PC-3 (cell line): ENCODE results near the gene ALX3. TPM values are rescaled to one million over a fixed set of nuclear protein-coding genes. Genes with fewer than 3 reads are reported as not detected.

Source experiments
- ATAC-seq: fragments of 200-7000 bp; cut with Tn5 transposase; 2 replicates; pipeline ENCODE4 v1.9.1; 2020; ENCODE audit warnings: mild to moderate bottlenecking, moderate library complexity
- BruUV-seq: library from RNA; stranded (reverse); fragments of 400-500 nt; replicated peaks from 2 replicates; lab custom pipeline; 2021; lab: Mats Ljungman, UMichigan
- CTCF ChIA-PET: fragments of 300-600 bp; sonication (Branson Sonifier 250); formaldehyde crosslinking; loops from one replicate; lab custom pipeline; 2022; ENCODE audit warnings: antibody characterized with exemption; lab: Charles Lee
- POLR2A ChIA-PET: fragments of 300-600 bp; sonication (Branson Sonifier 250); formaldehyde crosslinking; loops from one replicate; lab custom pipeline; 2022; ENCODE audit warnings: antibody characterized with exemption; ENCODE audit not compliant: unreplicated experiment; lab: Charles Lee
- DNase-seq: peaks from one replicate; pipeline ENCODE4 v3.0.0-alpha.2; 2015
- H2AFZ ChIP-seq: fragments of 300-600 bp; sonication (generic); 2 replicates; pipeline ENCODE4 v1.6.0; 2016; ENCODE audit warnings: antibody characterized with exemption, low read length
- H3F3A ChIP-seq: fragments of 300-600 bp; sonication (generic); one replicate; pipeline ENCODE4 v1.6.0; 2017; ENCODE audit warnings: antibody characterized with exemption, low read length, control low read depth, mild to moderate bottlenecking; ENCODE audit not compliant: unreplicated experiment
- H3K27ac ChIP-seq: fragments of 300-600 bp; sonication (generic); 2 replicates; pipeline ENCODE4 v1.5.1; 2016; ENCODE audit warnings: mild to moderate bottlenecking, low read length
- H3K27me3 ChIP-seq: fragments of 300-600 bp; sonication (generic); 2 replicates; pipeline ENCODE4 v1.6.1; 2016; ENCODE audit warnings: low read length, mixed read lengths
- H3K36me3 ChIP-seq: fragments of 300-600 bp; sonication (generic); 2 replicates; pipeline ENCODE4 v1.6.1; 2016; ENCODE audit warnings: low read depth, mixed run types, low read length, mixed read lengths
- H3K4me1 ChIP-seq: fragments of 300-600 bp; sonication (generic); 2 replicates; pipeline ENCODE4 v1.5.1; 2016; ENCODE audit warnings: low read length; ENCODE audit not compliant: insufficient read depth
- H3K4me2 ChIP-seq: fragments of 300-600 bp; sonication (generic); 2 replicates; pipeline ENCODE4 v1.6.0; 2016; ENCODE audit warnings: low read length
- H3K4me3 ChIP-seq: fragments of 300-600 bp; sonication (generic); 2 replicates; pipeline ENCODE4 v1.5.1; 2016; ENCODE audit warnings: mild to moderate bottlenecking, low read length, mixed read lengths
- H3K79me2 ChIP-seq: fragments of 300-600 bp; sonication (generic); 2 replicates; pipeline ENCODE4 v1.6.1; 2017; ENCODE audit warnings: low read length, mixed read lengths
- H3K9ac ChIP-seq: fragments of 300-600 bp; sonication (generic); 2 replicates; pipeline ENCODE4 v1.6.0; 2016; ENCODE audit warnings: mild to moderate bottlenecking, low read length
- H3K9me2 ChIP-seq: fragments of 300-600 bp; sonication (generic); replicated peaks from 2 replicates; pipeline ENCODE4 v1.6.1; 2016; ENCODE audit warnings: mixed run types, low read length, mixed read lengths
- H3K9me3 ChIP-seq: fragments of 300-600 bp; sonication (generic); 2 replicates; pipeline ENCODE4 v1.6.1; 2016; ENCODE audit warnings: low read length, mixed read lengths
- H4K20me1 ChIP-seq: fragments of 300-600 bp; sonication (generic); 2 replicates; pipeline ENCODE4 v1.6.1; 2016; ENCODE audit warnings: low read length, mixed read lengths
- CTCF ChIP-seq: fragments of 300-600 bp; sonication (generic); conservative IDR thresholded peaks from 2 replicates; pipeline ENCODE4 v1.5.1; 2017; ENCODE audit warnings: antibody characterized with exemption, low read depth, mild to moderate bottlenecking, low read length
- EZH2 ChIP-seq: fragments of 300-600 bp; sonication (generic); IDR thresholded peaks from one replicate; pipeline ENCODE4 v1.6.1; 2017; ENCODE audit warnings: antibody characterized with exemption, mild to moderate bottlenecking, low read length; ENCODE audit not compliant: unreplicated experiment
- EZH2phosphoT487 ChIP-seq: fragments of 300-600 bp; sonication (generic); IDR thresholded peaks from 2 replicates; pipeline ENCODE4 v1.6.1; 2018; ENCODE audit warnings: mild to moderate bottlenecking, antibody characterized with exemption, low read length, borderline replicate concordance
- intact Hi-C: fragments of 100-400 bp; cut with micrococcal nuclease; formaldehyde crosslinking; loops from 2 replicates; pipeline ENCODE4 v1.9.0; 2023
- total RNA-seq: library from RNA; depleted of rRNA; stranded (reverse); fragments of >200 nt; gene quantifications from 2 replicates; pipeline ENCODE4 v1.2.3, GENCODE V29; 2014

Gene ALX3
- total RNA-seq, 1 experiment from 2014 or later = not detected

- CTCF ChIA-PET = no interaction called here
- H3K27ac ChIP-seq = no peak overlapping the region
- H3K79me2 ChIP-seq = no peaks in the 10 kb centered on the region
Observed at GRCh38 chr1:110050602-110051261, 19.7 kb downstream of the ALX3 start.

GRCh38 chr1:110049801-110050601 lies 20.5 kb downstream of the ALX3 start:
- Histone ChIP-seq H3K9me3 (no peaks in the 10 kb centered on the region), H3K9ac (no peak overlapping the region), H3K27me3 (no peaks in the 10 kb centered on the region), H3K9me2 (no peaks in the 10 kb centered on the region), H3K27ac (no peak overlapping the region), H3K36me3 (peaks cover 64% of the 10 kb centered on the region), H3K4me1 (no peaks in the 10 kb centered on the region), H2AFZ (no peak overlapping the region), H4K20me1 (no peaks in the 10 kb centered on the region), H3K79me2 (no peaks in the 10 kb centered on the region), H3K4me2 (no peak overlapping the region), H3F3A (no peaks in the 10 kb centered on the region), H3K4me3 (no peak overlapping the region)
- BruUV-seq = no TSS peak
- CTCF ChIA-PET = no interaction called here
- TF ChIP-seq EZH2phosphoT487 = no peak
- TF ChIP-seq CTCF = no peak
- TF ChIP-seq EZH2 = no peak
- DNase-seq (no peak), ATAC-seq (no peak)
- intact Hi-C loops = no loop called here
- POLR2A ChIA-PET = no interaction called here

More at GRCh38 chr1:110050602-110051261, 19.7 kb downstream of the ALX3 start:
- H3K36me3 ChIP-seq = peaks cover 67% of the 10 kb centered on the region
- no peak overlapping the region for H3K4me3 ChIP-seq
- H3K4me2 ChIP-seq = no peak overlapping the region
- H3F3A ChIP-seq = no peaks in the 10 kb centered on the region
- ATAC-seq (no peak), DNase-seq (no peak)
- H4K20me1 ChIP-seq = no peaks in the 10 kb centered on the region
- intact Hi-C loops = no loop called here
- H3K9me3 ChIP-seq = no peaks in the 10 kb centered on the region
- TF ChIP-seq EZH2phosphoT487 (no peak), EZH2 (no peak), CTCF (no peak)
- no TSS peak for BruUV-seq
- H3K27me3 ChIP-seq = no peaks in the 10 kb centered on the region
- H3K9ac ChIP-seq = no peak overlapping the region
- no peak overlapping the region for H2AFZ ChIP-seq
- H3K4me1 ChIP-seq = no peaks in the 10 kb centered on the region
- POLR2A ChIA-PET = no interaction called here
- no peaks in the 10 kb centered on the region for H3K9me2 ChIP-seq
